ENCODE data around the gene CDH8.

CDH8 gene

GRCh38 chr16:62060089-62060488 is 23.9 kb upstream of the CDH8 start:
- no peak overlapping the region for H3K4me3 ChIP-seq
- DNase-seq (ENCODE audit: low read depth, low spot score) = no peak
- no peaks in the 10 kb centered on the region for H3K9me3 ChIP-seq (ENCODE audit: low read depth, low read length)
- H3K36me3 ChIP-seq (ENCODE audit: insufficient read depth, low read length) = no peaks in the 10 kb centered on the region
- TF ChIP-seq EZH2 (IDR thresholded peaks at IDR 0.05) (no peak), FOXP2 (optimal IDR thresholded peaks at IDR 0.05; ENCODE audit: control extremely low read depth, extremely low read length, insufficient read depth) (no peak), POLR2AphosphoS5 (IDR thresholded peaks at IDR 0.05; ENCODE audit: borderline replicate concordance, low read depth, low read length) (no peak)
- no peak overlapping the region for H3K9ac ChIP-seq (ENCODE audit: insufficient read length)
- H3K27ac ChIP-seq = no peak overlapping the region

- H3K36me3 ChIP-seq (ENCODE audit: insufficient read depth, low read length) = no peaks in the 10 kb centered on the region
- H3K9me3 ChIP-seq (ENCODE audit: low read depth, low read length) = no peaks in the 10 kb centered on the region
- no peak for TF ChIP-seq EZH2 (IDR thresholded peaks at IDR 0.05)
- no peak for TF ChIP-seq POLR2AphosphoS5 (IDR thresholded peaks at IDR 0.05; ENCODE audit: borderline replicate concordance, low read depth, low read length)
- no peak for TF ChIP-seq FOXP2 (optimal IDR thresholded peaks at IDR 0.05; ENCODE audit: control extremely low read depth, extremely low read length, insufficient read depth)
- no peak for DNase-seq (ENCODE audit: low read depth, low spot score)
- no peak overlapping the region for H3K9ac ChIP-seq (ENCODE audit: insufficient read length)
- no peak overlapping the region for H3K27ac ChIP-seq
- no peak overlapping the region for H3K4me3 ChIP-seq
These were observed 23.3 kb upstream of the CDH8 start for GRCh38 chr16:62059527-62059926.

DNA sequence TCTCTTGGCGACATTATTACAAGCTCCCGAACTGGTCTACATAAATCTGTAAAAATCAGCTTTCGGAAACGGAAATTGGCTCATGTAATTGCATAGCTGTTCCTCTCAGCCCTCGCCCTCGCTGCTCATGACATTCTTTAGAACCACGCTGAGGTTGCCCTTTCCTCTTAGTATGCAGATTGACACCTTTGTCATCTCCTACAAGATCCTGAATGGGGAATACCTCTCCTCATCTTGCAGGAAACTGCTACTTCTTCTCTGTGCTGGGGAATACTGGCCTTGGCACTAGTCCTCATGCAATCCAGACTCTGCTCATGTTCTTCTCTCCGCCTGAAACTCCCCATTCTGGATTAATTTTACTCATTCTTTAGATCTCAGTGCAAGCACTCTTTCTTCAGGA is 22.2 kb upstream of the CDH8 start:
- DNase-seq (ENCODE audit: low read depth, low spot score) = no peak
- no peak overlapping the region for H3K9ac ChIP-seq (ENCODE audit: insufficient read length)
- no peak overlapping the region for H3K4me3 ChIP-seq
- H3K27ac ChIP-seq = no peak overlapping the region
- no peak for TF ChIP-seq EZH2 (IDR thresholded peaks at IDR 0.05)
- TF ChIP-seq FOXP2 (optimal IDR thresholded peaks at IDR 0.05; ENCODE audit: control extremely low read depth, extremely low read length, insufficient read depth) = no peak
- no peak for TF ChIP-seq POLR2AphosphoS5 (IDR thresholded peaks at IDR 0.05; ENCODE audit: borderline replicate concordance, low read depth, low read length)
- no peaks in the 10 kb centered on the region for H3K36me3 ChIP-seq (ENCODE audit: insufficient read depth, low read length)
- no peaks in the 10 kb centered on the region for H3K9me3 ChIP-seq (ENCODE audit: low read depth, low read length)

DNA sequence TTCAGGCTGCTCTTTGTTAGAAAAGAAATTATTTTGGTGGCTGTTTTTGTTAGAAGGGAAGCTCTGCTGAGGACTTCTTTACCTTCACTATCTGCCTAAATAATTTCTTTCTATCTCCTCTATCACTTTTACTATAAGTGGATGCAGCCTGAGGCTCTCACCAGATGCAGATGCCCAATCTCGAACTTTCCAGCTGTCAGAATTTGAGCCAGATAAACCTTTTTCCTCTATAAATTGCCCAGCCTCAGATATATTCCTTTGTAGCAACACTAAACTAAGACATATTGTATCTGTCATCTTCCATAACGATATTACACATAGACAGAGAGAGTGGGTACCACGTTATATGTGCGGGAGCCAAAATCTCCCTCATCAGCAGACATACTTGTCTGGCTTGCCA is 15.7 kb upstream of the CDH8 start:
- TF ChIP-seq EZH2 (IDR thresholded peaks at IDR 0.05) (no peak), POLR2AphosphoS5 (IDR thresholded peaks at IDR 0.05; ENCODE audit: borderline replicate concordance, low read depth, low read length) (no peak), FOXP2 (optimal IDR thresholded peaks at IDR 0.05; ENCODE audit: control extremely low read depth, extremely low read length, insufficient read depth) (no peak)
- no peak for DNase-seq (ENCODE audit: low read depth, low spot score)
- Histone ChIP-seq H3K36me3 (ENCODE audit: insufficient read depth, low read length) (no peaks in the 10 kb centered on the region), H3K27ac (no peak overlapping the region), H3K9me3 (ENCODE audit: low read depth, low read length) (no peaks in the 10 kb centered on the region), H3K4me3 (no peak overlapping the region), H3K9ac (ENCODE audit: insufficient read length) (no peak overlapping the region)

- Histone ChIP-seq H3K27ac (no peak overlapping the region), H3K9ac (ENCODE audit: insufficient read length) (no peak overlapping the region), H3K9me3 (ENCODE audit: low read depth, low read length) (no peaks in the 10 kb centered on the region), H3K36me3 (ENCODE audit: insufficient read depth, low read length) (no peaks in the 10 kb centered on the region), H3K4me3 (no peak overlapping the region)
- DNase-seq (ENCODE audit: low read depth, low spot score) = no peak
- TF ChIP-seq POLR2AphosphoS5 (IDR thresholded peaks at IDR 0.05; ENCODE audit: borderline replicate concordance, low read depth, low read length) (no peak), FOXP2 (optimal IDR thresholded peaks at IDR 0.05; ENCODE audit: control extremely low read depth, extremely low read length, insufficient read depth) (no peak), EZH2 (IDR thresholded peaks at IDR 0.05) (no peak)
These were observed 14.6 kb upstream of the CDH8 start for GRCh38 chr16:62050793-62051192.

DNA sequence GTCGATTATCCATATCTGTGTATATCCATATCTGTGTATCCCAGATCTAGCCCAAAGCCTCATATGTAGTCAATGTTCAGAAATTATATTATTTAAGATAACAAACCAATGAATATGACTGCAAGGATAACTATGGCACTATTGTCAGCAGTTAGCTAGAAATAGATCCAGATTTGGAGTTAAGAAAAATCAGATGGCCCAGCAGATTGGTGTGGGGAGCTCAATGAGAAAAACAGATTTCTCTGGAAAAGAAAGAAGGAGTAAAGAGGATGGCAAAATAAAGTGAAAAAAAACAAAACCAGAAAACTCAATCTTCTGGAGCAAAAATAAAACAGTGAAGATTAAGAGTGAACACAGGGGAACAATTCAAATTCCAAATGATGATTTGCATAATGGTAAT is 10.6 kb upstream of the CDH8 start:
- TF ChIP-seq FOXP2 (optimal IDR thresholded peaks at IDR 0.05; ENCODE audit: control extremely low read depth, extremely low read length, insufficient read depth) (no peak), POLR2AphosphoS5 (IDR thresholded peaks at IDR 0.05; ENCODE audit: borderline replicate concordance, low read depth, low read length) (no peak), EZH2 (IDR thresholded peaks at IDR 0.05) (no peak)
- H3K9ac ChIP-seq (ENCODE audit: insufficient read length) = no peak overlapping the region
- H3K36me3 ChIP-seq (ENCODE audit: insufficient read depth, low read length) = no peaks in the 10 kb centered on the region
- H3K9me3 ChIP-seq (ENCODE audit: low read depth, low read length) = no peaks in the 10 kb centered on the region
- no peak overlapping the region for H3K4me3 ChIP-seq
- no peak for DNase-seq (ENCODE audit: low read depth, low spot score)
- H3K27ac ChIP-seq = no peak overlapping the region

- DNase-seq (ENCODE audit: low read depth, low spot score) = no peak
- no peak overlapping the region for H3K4me3 ChIP-seq
- no peaks in the 10 kb centered on the region for H3K9me3 ChIP-seq (ENCODE audit: low read depth, low read length)
- H3K27ac ChIP-seq = no peak overlapping the region
- no peak for TF ChIP-seq POLR2AphosphoS5 (IDR thresholded peaks at IDR 0.05; ENCODE audit: borderline replicate concordance, low read depth, low read length)
- no peak for TF ChIP-seq EZH2 (IDR thresholded peaks at IDR 0.05)
- TF ChIP-seq FOXP2 (optimal IDR thresholded peaks at IDR 0.05; ENCODE audit: control extremely low read depth, extremely low read length, insufficient read depth) = no peak
- H3K9ac ChIP-seq (ENCODE audit: insufficient read length) = no peak overlapping the region
- no peaks in the 10 kb centered on the region for H3K36me3 ChIP-seq (ENCODE audit: insufficient read depth, low read length)
These were observed 5.2 kb upstream of the CDH8 start for GRCh38 chr16:62041401-62041800.

- H3K4me3 ChIP-seq = no peak overlapping the region
- DNase-seq (ENCODE audit: low read depth, low spot score) = no peak
- H3K9ac ChIP-seq (ENCODE audit: insufficient read length) = no peak overlapping the region
- no peak for TF ChIP-seq POLR2AphosphoS5 (IDR thresholded peaks at IDR 0.05; ENCODE audit: borderline replicate concordance, low read depth, low read length)
- TF ChIP-seq FOXP2 (optimal IDR thresholded peaks at IDR 0.05; ENCODE audit: control extremely low read depth, extremely low read length, insufficient read depth) = no peak
- TF ChIP-seq EZH2 (IDR thresholded peaks at IDR 0.05) = no peak
- no peaks in the 10 kb centered on the region for H3K36me3 ChIP-seq (ENCODE audit: insufficient read depth, low read length)
- H3K27ac ChIP-seq = no peak overlapping the region
- H3K9me3 ChIP-seq (ENCODE audit: low read depth, low read length) = no peaks in the 10 kb centered on the region
These were observed 2.4 kb upstream of the CDH8 start for GRCh38 chr16:62038646-62039045.

- no peaks in the 10 kb centered on the region for H3K9me3 ChIP-seq (ENCODE audit: low read depth, low read length)
- no peaks in the 10 kb centered on the region for H3K36me3 ChIP-seq (ENCODE audit: insufficient read depth, low read length)
- H3K27ac ChIP-seq = no peak overlapping the region
- no peak for DNase-seq (ENCODE audit: low read depth, low spot score)
- H3K4me3 ChIP-seq = no peak overlapping the region
- H3K9ac ChIP-seq (ENCODE audit: insufficient read length) = no peak overlapping the region
- TF ChIP-seq EZH2 (IDR thresholded peaks at IDR 0.05) (no peak), POLR2AphosphoS5 (IDR thresholded peaks at IDR 0.05; ENCODE audit: borderline replicate concordance, low read depth, low read length) (no peak), FOXP2 (optimal IDR thresholded peaks at IDR 0.05; ENCODE audit: control extremely low read depth, extremely low read length, insufficient read depth) (no peak)
These were observed 2.0 kb upstream of the CDH8 start for GRCh38 chr16:62038225-62038624.
